HL-60 (cell line): Measurements from ENCODE around the gene C17orf50.

Experiments used
- CTCF ChIP-seq: IDR thresholded peaks from one replicate; pipeline ENCODE4 v1.5.1; 2011; ENCODE audit warnings: low read length, control low read depth, inconsistent platforms; ENCODE audit not compliant: insufficient read depth
- GABPA ChIP-seq: IDR thresholded peaks from 2 replicates; pipeline ENCODE4 v1.6.1; 2012; ENCODE audit warnings: low read depth
- POLR2AphosphoS5 ChIP-seq: IDR thresholded peaks from 2 replicates; pipeline ENCODE4 v1.6.1; 2012; ENCODE audit warnings: low read depth
- SPI1 ChIP-seq: IDR thresholded peaks from 2 replicates; pipeline ENCODE4 v1.6.1; 2012; ENCODE audit warnings: low read depth, mild to moderate bottlenecking, borderline replicate concordance
- TF ChIP-seq, protein P1 (sequence below): IDR thresholded peaks from 2 replicates; pipeline ENCODE4 v1.6.1; 2012; ENCODE audit warnings: low read depth; ENCODE audit not compliant: insufficient replicate concordance

DNA sequence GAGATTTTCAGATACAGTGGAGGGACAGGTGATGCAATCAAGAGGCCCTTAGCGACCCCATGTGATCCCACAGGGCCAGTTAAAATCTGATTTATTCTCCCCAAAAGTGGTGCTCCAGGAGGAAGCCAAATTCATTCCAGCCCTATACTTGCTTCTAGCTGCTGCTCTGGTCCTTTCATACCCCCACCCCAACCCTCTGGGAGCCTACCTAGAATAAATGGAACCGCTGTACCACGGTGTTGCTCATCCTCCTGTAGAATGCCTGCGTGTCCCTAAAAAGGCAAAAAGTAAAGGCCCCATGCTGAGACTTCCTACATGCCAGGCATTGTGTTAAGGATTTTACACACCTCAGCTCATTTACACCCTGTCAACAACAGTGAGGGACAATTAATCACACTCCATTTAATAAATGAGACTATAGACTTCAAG lies 31.3 kb upstream of the C17orf50 start:
- TF ChIP-seq, protein P1, sequence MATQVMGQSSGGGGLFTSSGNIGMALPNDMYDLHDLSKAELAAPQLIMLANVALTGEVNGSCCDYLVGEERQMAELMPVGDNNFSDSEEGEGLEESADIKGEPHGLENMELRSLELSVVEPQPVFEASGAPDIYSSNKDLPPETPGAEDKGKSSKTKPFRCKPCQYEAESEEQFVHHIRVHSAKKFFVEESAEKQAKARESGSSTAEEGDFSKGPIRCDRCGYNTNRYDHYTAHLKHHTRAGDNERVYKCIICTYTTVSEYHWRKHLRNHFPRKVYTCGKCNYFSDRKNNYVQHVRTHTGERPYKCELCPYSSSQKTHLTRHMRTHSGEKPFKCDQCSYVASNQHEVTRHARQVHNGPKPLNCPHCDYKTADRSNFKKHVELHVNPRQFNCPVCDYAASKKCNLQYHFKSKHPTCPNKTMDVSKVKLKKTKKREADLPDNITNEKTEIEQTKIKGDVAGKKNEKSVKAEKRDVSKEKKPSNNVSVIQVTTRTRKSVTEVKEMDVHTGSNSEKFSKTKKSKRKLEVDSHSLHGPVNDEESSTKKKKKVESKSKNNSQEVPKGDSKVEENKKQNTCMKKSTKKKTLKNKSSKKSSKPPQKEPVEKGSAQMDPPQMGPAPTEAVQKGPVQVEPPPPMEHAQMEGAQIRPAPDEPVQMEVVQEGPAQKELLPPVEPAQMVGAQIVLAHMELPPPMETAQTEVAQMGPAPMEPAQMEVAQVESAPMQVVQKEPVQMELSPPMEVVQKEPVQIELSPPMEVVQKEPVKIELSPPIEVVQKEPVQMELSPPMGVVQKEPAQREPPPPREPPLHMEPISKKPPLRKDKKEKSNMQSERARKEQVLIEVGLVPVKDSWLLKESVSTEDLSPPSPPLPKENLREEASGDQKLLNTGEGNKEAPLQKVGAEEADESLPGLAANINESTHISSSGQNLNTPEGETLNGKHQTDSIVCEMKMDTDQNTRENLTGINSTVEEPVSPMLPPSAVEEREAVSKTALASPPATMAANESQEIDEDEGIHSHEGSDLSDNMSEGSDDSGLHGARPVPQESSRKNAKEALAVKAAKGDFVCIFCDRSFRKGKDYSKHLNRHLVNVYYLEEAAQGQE, result no peak
- TF ChIP-seq CTCF (no peak), POLR2AphosphoS5 (no peak), GABPA (no peak), SPI1 (no peak)
